Measurements from ENCODE around the gene UXS1. TPM values are rescaled to one million over a fixed set of nuclear protein-coding genes. Genes with fewer than 3 reads are reported as not detected.
"Not testable (repeated sequence)": the region's sequence is repeated elsewhere in the genome, so short reads cannot be mapped to it uniquely, and the experiment has no call there.

UXS1 gene
- total RNA-seq, 4 donors from 2014 or later, result 31.0 to 42.4 (median 36.8) TPM

DNA sequence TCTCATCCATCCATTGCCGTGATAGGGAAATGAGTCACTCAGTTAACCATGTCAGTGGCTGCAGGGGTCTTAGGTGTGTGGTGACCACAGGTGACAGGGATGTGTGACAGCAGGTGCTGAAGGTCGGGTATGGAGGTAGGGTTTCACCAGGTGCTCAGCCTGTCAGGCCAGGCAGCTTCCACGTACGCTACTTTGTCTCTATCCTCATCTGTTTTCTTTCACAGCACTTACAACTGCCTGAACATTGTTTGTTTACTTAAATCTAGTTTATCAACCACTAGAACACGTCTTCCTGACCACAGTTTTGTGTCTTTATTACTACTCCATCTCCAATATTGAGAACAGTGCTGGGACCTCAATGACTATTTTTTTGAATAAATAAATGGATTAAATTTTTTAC, 11.4 kb upstream of the UXS1 start:
- 66% methylated on average over 4 of the region's 5 CpGs for whole genome bisulfite sequencing
- H3K36me3 ChIP-seq, result no peaks in the 10 kb centered on the region
- no peak for TF ChIP-seq POLR2AphosphoS5 (IDR thresholded peaks at IDR 0.05)
- TF ChIP-seq EP300 (IDR thresholded peaks at IDR 0.05), result no peak
- TF ChIP-seq, protein P1, sequence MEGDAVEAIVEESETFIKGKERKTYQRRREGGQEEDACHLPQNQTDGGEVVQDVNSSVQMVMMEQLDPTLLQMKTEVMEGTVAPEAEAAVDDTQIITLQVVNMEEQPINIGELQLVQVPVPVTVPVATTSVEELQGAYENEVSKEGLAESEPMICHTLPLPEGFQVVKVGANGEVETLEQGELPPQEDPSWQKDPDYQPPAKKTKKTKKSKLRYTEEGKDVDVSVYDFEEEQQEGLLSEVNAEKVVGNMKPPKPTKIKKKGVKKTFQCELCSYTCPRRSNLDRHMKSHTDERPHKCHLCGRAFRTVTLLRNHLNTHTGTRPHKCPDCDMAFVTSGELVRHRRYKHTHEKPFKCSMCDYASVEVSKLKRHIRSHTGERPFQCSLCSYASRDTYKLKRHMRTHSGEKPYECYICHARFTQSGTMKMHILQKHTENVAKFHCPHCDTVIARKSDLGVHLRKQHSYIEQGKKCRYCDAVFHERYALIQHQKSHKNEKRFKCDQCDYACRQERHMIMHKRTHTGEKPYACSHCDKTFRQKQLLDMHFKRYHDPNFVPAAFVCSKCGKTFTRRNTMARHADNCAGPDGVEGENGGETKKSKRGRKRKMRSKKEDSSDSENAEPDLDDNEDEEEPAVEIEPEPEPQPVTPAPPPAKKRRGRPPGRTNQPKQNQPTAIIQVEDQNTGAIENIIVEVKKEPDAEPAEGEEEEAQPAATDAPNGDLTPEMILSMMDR (IDR thresholded peaks at IDR 0.05), result no peak
- TF ChIP-seq POLR2A (IDR thresholded peaks at IDR 0.05; ENCODE audit: low read depth), result no peak
- intact Hi-C loops (cut with DNase I), result no loop called here
- H3K4me1 ChIP-seq, result no peaks in the 10 kb centered on the region
- no peaks in the 10 kb centered on the region for H3K27me3 ChIP-seq
- no peaks in the 10 kb centered on the region for H3K9me3 ChIP-seq
- DNase-seq (ENCODE audit: extremely low spot score), result no peak
- H3K27ac ChIP-seq (replicated peaks in 1 of 4), result no peak overlapping the region
- no peak overlapping the region for H3K4me3 ChIP-seq

DNA sequence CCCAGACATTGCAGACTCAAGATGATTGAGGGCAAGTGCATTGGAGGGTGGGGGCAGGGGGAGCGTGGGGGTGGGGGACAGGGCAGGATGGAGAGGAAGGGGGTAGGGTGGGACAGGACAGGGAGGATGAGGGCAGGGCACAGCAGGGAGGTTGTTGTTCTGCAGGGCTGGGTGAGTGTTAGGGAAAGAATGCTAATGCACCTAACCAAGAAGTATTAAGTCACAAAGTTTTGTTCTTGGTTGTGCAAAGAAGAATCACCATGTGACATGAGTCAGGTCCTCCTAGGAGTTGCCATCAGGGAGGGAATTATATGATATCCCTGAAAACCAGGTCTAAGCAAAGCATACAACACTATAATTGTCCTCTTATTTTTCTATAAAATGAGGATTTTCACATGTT, 10.4 kb upstream of the UXS1 start:
- H3K9me3 ChIP-seq; H3K27me3 ChIP-seq; H3K36me3 ChIP-seq; H3K4me3 ChIP-seq; H3K27ac ChIP-seq (replicated peaks in 1 of 4); intact Hi-C loops (cut with DNase I); DNase-seq (ENCODE audit: extremely low spot score); H3K4me1 ChIP-seq: not testable (repeated sequence)
- WGBS, result 75% methylated on average over 1 of the region's 1 CpG

DNA sequence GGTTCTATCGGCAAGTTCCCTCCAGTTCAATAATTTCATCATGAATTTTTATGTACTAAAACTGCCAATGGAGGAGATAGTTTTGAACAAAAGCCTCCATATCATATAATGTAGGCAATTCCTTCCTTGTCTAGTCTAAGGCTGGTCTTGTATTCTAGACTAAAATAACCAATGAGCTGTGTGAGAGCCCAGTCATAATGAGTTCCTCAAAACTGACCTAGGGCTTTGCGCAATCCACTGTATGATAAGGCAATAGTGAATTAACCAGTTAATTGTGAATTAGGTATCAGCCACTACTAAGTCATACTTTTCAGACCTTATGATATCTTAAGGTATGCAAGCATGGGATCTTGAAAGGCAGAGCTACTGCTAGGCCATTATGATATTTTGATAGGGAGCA, 7.6 kb upstream of the UXS1 start:
- Histone ChIP-seq H3K4me3 (no peak overlapping the region), H3K27ac (replicated peaks in 1 of 4) (no peak overlapping the region), H3K9me3 (no peaks in the 10 kb centered on the region), H3K4me1 (peaks cover 0 to 14% (median 11%) of the 10 kb centered on the region in 4 donors), H3K36me3 (no peaks in the 10 kb centered on the region), H3K27me3 (no peaks in the 10 kb centered on the region)
- intact Hi-C loops (cut with DNase I), result no loop called here
- no peak for DNase-seq (ENCODE audit: extremely low spot score)
- 78% methylated on average over 2 of the region's 2 CpGs for WGBS
- TF ChIP-seq POLR2AphosphoS5 (IDR thresholded peaks at IDR 0.05) (no peak), EP300 (IDR thresholded peaks at IDR 0.05) (no peak), POLR2A (IDR thresholded peaks at IDR 0.05; ENCODE audit: low read depth) (no peak)
- TF ChIP-seq, protein P1 (IDR thresholded peaks at IDR 0.05), result no peak

DNA sequence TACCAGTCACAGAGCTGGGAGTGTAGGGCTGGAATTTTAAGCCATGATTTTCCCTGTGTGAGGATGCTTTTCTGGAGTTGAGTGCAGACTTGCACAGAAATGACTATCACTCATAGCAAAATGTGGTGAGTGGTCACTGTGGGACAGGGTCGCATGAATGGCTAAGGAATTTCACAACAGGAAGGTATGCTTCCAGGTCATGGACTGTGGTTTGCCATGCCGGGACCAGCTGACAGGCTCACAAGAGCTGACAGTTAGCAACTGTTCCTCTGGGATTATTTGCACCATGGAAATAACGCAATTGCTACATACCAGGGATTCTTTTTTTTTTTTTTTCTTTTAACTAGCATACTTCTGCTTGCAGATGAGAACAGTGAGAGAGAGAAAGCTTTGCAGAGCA, 3.8 kb upstream of the UXS1 start:
- WGBS, result 20% methylated on average over 3 of the region's 3 CpGs

DNA sequence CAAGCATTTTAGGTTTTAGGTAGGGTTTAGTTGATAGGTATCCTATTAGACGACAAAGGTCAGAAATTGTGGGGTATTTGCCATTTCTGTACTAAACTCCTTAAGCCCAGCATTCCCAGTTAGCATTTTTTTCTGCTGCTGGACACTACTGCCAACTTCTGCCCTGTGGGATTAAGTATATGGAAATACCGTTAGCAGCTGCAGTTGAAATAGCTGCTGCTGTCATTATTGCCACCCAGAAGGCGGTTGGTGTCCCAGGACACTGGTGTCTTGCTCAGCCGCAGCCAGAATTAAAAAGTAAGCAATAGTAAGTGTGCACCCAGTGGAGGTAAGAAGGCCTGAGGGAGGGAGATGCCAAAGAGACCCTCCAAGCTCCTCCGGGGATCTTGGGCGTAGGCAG, 1.9 kb upstream of the UXS1 start:
- intact Hi-C loops (cut with DNase I), result loop anchor here (10.0 kb wide), 2 partner anchors 91 to 861 kb away; partner anchors contain the start of gene C2orf49
- H3K27me3 ChIP-seq, result no peaks in the 10 kb centered on the region
- no peak overlapping the region for H3K4me3 ChIP-seq
- H3K27ac ChIP-seq (replicated peaks in 1 of 4), result peak overlapping the region; percentile 81 to 91 (median 88)
- TF ChIP-seq EP300 (IDR thresholded peaks at IDR 0.05) (no peak), POLR2A (IDR thresholded peaks at IDR 0.05; ENCODE audit: low read depth) (no peak), POLR2AphosphoS5 (IDR thresholded peaks at IDR 0.05) (no peak)
- TF ChIP-seq, protein P1 (IDR thresholded peaks at IDR 0.05), result no peak
- H3K4me1 ChIP-seq, result peaks cover 11 to 45% (median 44%) of the 10 kb centered on the region in 4 donors
- H3K9me3 ChIP-seq, result no peaks in the 10 kb centered on the region
- 74% methylated on average over 6 of the region's 6 CpGs for WGBS
- H3K36me3 ChIP-seq, result no peaks in the 10 kb centered on the region
- no peak for DNase-seq (ENCODE audit: extremely low spot score)

More for the DNA sequence above, 3.8 kb upstream of the UXS1 start:
- Histone ChIP-seq H3K36me3 (no peaks in the 10 kb centered on the region), H3K27me3 (no peaks in the 10 kb centered on the region), H3K4me1 (peaks cover 3 to 28% (median 26%) of the 10 kb centered on the region in 4 donors), H3K4me3 (no peak overlapping the region), H3K9me3 (no peaks in the 10 kb centered on the region), H3K27ac (replicated peaks in 1 of 4) (peak overlapping the region; percentile 55 to 71 (median 64))
- intact Hi-C loops (cut with DNase I), result loop anchor here (10.0 kb wide), 2 partner anchors 93 to 863 kb away; partner anchors contain the start of gene C2orf49
- TF ChIP-seq POLR2AphosphoS5 (IDR thresholded peaks at IDR 0.05) (peak; percentile 60 to 73), EP300 (IDR thresholded peaks at IDR 0.05) (no peak)
- DNase-seq (ENCODE audit: extremely low spot score), result no peak

DNA sequence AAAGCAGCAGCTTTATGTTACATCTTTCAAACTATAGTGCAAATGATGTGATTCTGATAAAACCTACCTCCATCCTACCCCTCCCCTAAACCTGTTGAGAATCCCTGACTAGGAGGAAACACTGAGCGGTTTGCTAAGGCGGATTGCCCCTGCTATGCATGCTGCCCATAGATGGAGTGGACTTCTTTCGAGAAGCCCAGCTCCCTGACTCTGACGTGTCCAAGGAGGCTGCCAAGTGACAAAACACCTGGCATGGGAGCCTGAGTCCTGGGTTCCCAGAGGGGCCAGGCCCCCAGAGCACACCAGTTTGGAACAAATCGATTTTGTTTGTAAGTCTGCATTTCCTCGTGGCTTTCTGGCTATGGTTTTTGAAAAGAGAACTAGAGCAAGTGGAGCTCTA, 1.4 kb upstream of the UXS1 start:
- H3K9me3 ChIP-seq, result no peaks in the 10 kb centered on the region
- peak overlapping the region; percentile 81 to 91 (median 88) for H3K27ac ChIP-seq (replicated peaks in 1 of 4)
- no peaks in the 10 kb centered on the region for H3K27me3 ChIP-seq
- DNase-seq (ENCODE audit: extremely low spot score), result no peak
- peak; percentile 30 to 48 for TF ChIP-seq POLR2AphosphoS5 (IDR thresholded peaks at IDR 0.05)
- TF ChIP-seq, protein P1 (IDR thresholded peaks at IDR 0.05), result no peak
- peaks cover 11 to 49% (median 46%) of the 10 kb centered on the region in 4 donors for H3K4me1 ChIP-seq
- no peaks in the 10 kb centered on the region for H3K36me3 ChIP-seq
- 66% methylated on average over 6 of the region's 6 CpGs for WGBS
- H3K4me3 ChIP-seq, result peak overlapping the region in 1 of 4 donors; percentile 97
- intact Hi-C loops (cut with DNase I), result loop anchor here (10.0 kb wide), 2 partner anchors 91 to 861 kb away; partner anchors contain the start of gene C2orf49
